H1 (cell line): ENCODE measurements around the gene TSPAN1. TPM values are rescaled to one million over a fixed set of nuclear protein-coding genes. Genes with fewer than 3 reads are reported as not detected.

Source experiments
- CTCF ChIA-PET: fragments of 300-600 bp; sonication (Branson Sonifier 250); formaldehyde crosslinking; loops from one replicate; lab custom pipeline; 2021; ENCODE audit not compliant: partially characterized antibody; lab: Charles Lee
- POLR2A ChIA-PET: fragments of 300-600 bp; sonication (Branson Sonifier 250); formaldehyde crosslinking; loops from one replicate; lab custom pipeline; 2021; ENCODE audit warnings: inconsistent platforms; ENCODE audit not compliant: partially characterized antibody; lab: Charles Lee
- DNase-seq, 2 experiments: peaks; one replicate each; pipeline versions ENCODE4 v3.0.0 to v3.0.0-alpha.2; 2010 to 2022; ENCODE audit warnings: low spot score in 2 of 2, low read depth in 1 of 2, mixed read lengths in 1 of 2
- FAIRE-seq: peaks from 2 replicates; lab custom pipeline; 2011; peaks lifted over from hg19 to GRCh38; lab: Jason Lieb, UNC
- H2AFZ ChIP-seq: 2 replicates; pipeline ENCODE4 v1.8.1; 2012; ENCODE audit warnings: low read length, inconsistent platforms
- H2AK5ac ChIP-seq: 2 replicates; pipeline ENCODE4 v1.6.1; 2013; ENCODE audit warnings: low read depth, low read length
- H2BK120ac ChIP-seq: replicated peaks from 2 replicates; pipeline ENCODE3; 2013; ENCODE audit warnings: low read depth, low read length, inconsistent platforms
- H2BK12ac ChIP-seq: 2 replicates; pipeline ENCODE4 v1.6.1; 2013; ENCODE audit warnings: low read depth, low read length
- H2BK15ac ChIP-seq: 2 replicates; pipeline ENCODE4 v1.6.1; 2013; ENCODE audit warnings: low read length
- H2BK20ac ChIP-seq: 2 replicates; pipeline ENCODE4 v1.6.1; 2013; ENCODE audit warnings: low read length
- H2BK5ac ChIP-seq: 2 replicates; pipeline ENCODE4 v1.6.1; 2013; ENCODE audit warnings: low read depth, low read length
- H3K14ac ChIP-seq: 2 replicates; pipeline ENCODE4 v1.6.1; 2013; ENCODE audit warnings: inconsistent platforms; ENCODE audit not compliant: insufficient read length
- H3K18ac ChIP-seq: 2 replicates; pipeline ENCODE4 v1.6.1; 2013; ENCODE audit warnings: low read length; ENCODE audit errors: extremely low read depth
- H3K23ac ChIP-seq: 2 replicates; pipeline ENCODE4 v1.6.1; 2013; ENCODE audit warnings: inconsistent platforms; ENCODE audit not compliant: insufficient read length
- H3K23me2 ChIP-seq: 2 replicates; pipeline ENCODE4 v1.6.1; 2013; ENCODE audit warnings: low read depth, low read length
- H3K27ac ChIP-seq: 2 replicates; pipeline ENCODE4 v1.6.1; 2011; ENCODE audit warnings: low read depth, low read length, inconsistent platforms
- H3K27me3 ChIP-seq, 4 experiments: replicated peaks in 1 of 4; 1 replicate in 1 of 4; 2 replicates in 3 of 4; pipeline versions ENCODE4 v1.6.1 to v1.8.1; 2011 to 2013; ENCODE audit warnings: low read length in 3 of 4, mild to moderate bottlenecking in 3 of 4, inconsistent platforms in 2 of 4, mixed read lengths in 2 of 4, moderate library complexity in 1 of 4; ENCODE audit not compliant: control insufficient read depth in 3 of 4, insufficient read depth in 3 of 4; ENCODE audit errors: extremely low read depth in 1 of 4
- H3K36me3 ChIP-seq, 4 experiments: 2 replicates each; pipeline versions ENCODE4 v1.6.1 to v1.8.1; 2011 to 2013; ENCODE audit warnings: mild to moderate bottlenecking in 4 of 4, low read length in 3 of 4, moderate library complexity in 2 of 4, control low read depth in 1 of 4, inconsistent platforms in 1 of 4; ENCODE audit not compliant: insufficient read depth in 4 of 4, control insufficient read depth in 2 of 4
- H3K4ac ChIP-seq: replicated peaks from 2 replicates; pipeline ENCODE3; 2013; ENCODE audit warnings: low read length, low read depth, mixed read lengths, inconsistent platforms; ENCODE audit not compliant: insufficient read length
- H3K4me1 ChIP-seq, 4 experiments: replicated peaks in 1 of 4; 1 replicate in 1 of 4; 2 replicates in 3 of 4; pipeline versions ENCODE4 v1.6.1 to v1.8.1; 2011 to 2013; ENCODE audit warnings: low read length in 3 of 4, inconsistent platforms in 2 of 4, mixed read lengths in 1 of 4; ENCODE audit not compliant: insufficient read depth in 4 of 4, control insufficient read depth in 3 of 4
- H3K4me2 ChIP-seq, 2 experiments: 2 replicates each; pipeline versions ENCODE4 v1.6.1 to v1.8.1; 2011 to 2013; ENCODE audit warnings: low read depth in 2 of 2, low read length in 2 of 2, control low read depth in 1 of 2, inconsistent platforms in 1 of 2, mild to moderate bottlenecking in 1 of 2; ENCODE audit not compliant: insufficient read depth in 1 of 2
- H3K4me3 ChIP-seq, 4 experiments: fragments of 200-600, 300-600 bp in 1 of 4; sonication (generic), shearing (Covaris generic), sonication (Bioruptor Twin) in 1 of 4; 2 replicates each; pipeline versions ENCODE4 v1.5.1 to v1.8.1; 2011 to 2016; ENCODE audit warnings: low read length in 4 of 4, low read depth in 3 of 4, control low read depth in 2 of 4, inconsistent platforms in 2 of 4, mild to moderate bottlenecking in 2 of 4, mixed read lengths in 1 of 4, moderate library complexity in 1 of 4; ENCODE audit not compliant: insufficient read depth in 2 of 4; ENCODE audit errors: extremely low read depth in 1 of 4
- H3K56ac ChIP-seq: replicated peaks from 2 replicates; pipeline ENCODE3; 2013; ENCODE audit warnings: low read depth, mild to moderate bottlenecking, mixed read lengths, low read length, inconsistent platforms; ENCODE audit not compliant: insufficient read length
- H3K79me1 ChIP-seq: 2 replicates; pipeline ENCODE4 v1.6.1; 2013; ENCODE audit warnings: low read depth, low read length, control low read depth
- H3K79me2 ChIP-seq, 2 experiments: 2 replicates each; pipeline versions ENCODE4 v1.6.1 to v1.8.1; 2012 to 2013; ENCODE audit warnings: low read length in 2 of 2, mild to moderate bottlenecking in 2 of 2, inconsistent platforms in 1 of 2; ENCODE audit not compliant: insufficient read depth in 2 of 2, control insufficient read depth in 1 of 2
- H3K9ac ChIP-seq, 4 experiments: replicated peaks in 1 of 4; 1 replicate in 1 of 4; 2 replicates in 3 of 4; pipeline versions ENCODE4 v1.6.1 to v1.8.1; 2011 to 2013; ENCODE audit warnings: low read depth in 3 of 4, low read length in 3 of 4, control low read depth in 2 of 4, mild to moderate bottlenecking in 2 of 4, moderate library complexity in 2 of 4, inconsistent platforms in 1 of 4; ENCODE audit errors: extremely low read depth in 1 of 4
- H3K9me3 ChIP-seq, 2 experiments: 2 replicates each; pipeline versions ENCODE4 v1.6.1 to v1.8.1; 2012 to 2013; ENCODE audit warnings: mild to moderate bottlenecking in 2 of 2, moderate library complexity in 2 of 2, control low read depth in 1 of 2, inconsistent platforms in 1 of 2, low read depth in 1 of 2, low read length in 1 of 2, mixed read lengths in 1 of 2; ENCODE audit not compliant: insufficient read depth in 2 of 2
- H4K20me1 ChIP-seq, 2 experiments: replicated peaks in 1 of 2; 2 replicates each; pipeline versions ENCODE3 to v1.8.1; 2011 to 2013; ENCODE audit warnings: inconsistent platforms in 2 of 2, low read length in 2 of 2, mild to moderate bottlenecking in 1 of 2; ENCODE audit not compliant: insufficient read depth in 2 of 2, control insufficient read depth in 1 of 2
- H4K5ac ChIP-seq: 2 replicates; pipeline ENCODE4 v1.6.1; 2013; ENCODE audit warnings: low read length, low read depth, mixed read lengths, inconsistent platforms; ENCODE audit not compliant: insufficient read length
- H4K8ac ChIP-seq: 2 replicates; pipeline ENCODE4 v1.8.0; 2013; ENCODE audit warnings: mild to moderate bottlenecking, moderate library complexity, low read length, inconsistent platforms; ENCODE audit not compliant: insufficient read depth; ENCODE audit errors: extremely low read depth
- H4K91ac ChIP-seq: replicated peaks from 2 replicates; pipeline ENCODE3; 2013; ENCODE audit warnings: low read length, mixed read lengths, inconsistent platforms; ENCODE audit not compliant: insufficient read length
- NANOG ChIP-seq: IDR thresholded peaks from 2 replicates; pipeline ENCODE4 v1.6.1; 2011; ENCODE audit warnings: low read length, low read depth, mild to moderate bottlenecking, inconsistent platforms; ENCODE audit not compliant: insufficient read depth, poor library complexity, severe bottlenecking
- POU5F1 ChIP-seq: IDR thresholded peaks from 2 replicates; pipeline ENCODE4 v1.6.1; 2011; ENCODE audit warnings: low read depth, mild to moderate bottlenecking, low read length, moderate library complexity
- WGBS, 2 experiments: shearing (Covaris generic) in 1 of 2; methylation state at CpG; one replicate each; pipeline versions ENCODE4 v1.1.6 to v1.1.7; 2013 to 2015; ENCODE audit warnings: low lambda C conversion rate in 2 of 2, mixed read lengths in 2 of 2, inconsistent platforms in 1 of 2, low coverage in 1 of 2, missing lambda C conversion rate in 1 of 2; ENCODE audit not compliant: insufficient replicate concordance in 2 of 2, insufficient coverage in 1 of 2, insufficient read length in 1 of 2; ENCODE audit errors: extremely low coverage in 1 of 2, missing lambda C conversion rate in 1 of 2; 5-methylcytosine and 5-hydroxymethylcytosine counted together
- polyA plus RNA-seq, 7 experiments: library from polyadenylated mRNA; depleted of rRNA in 3 of 7; stranded (reverse) in 5 of 7; unstranded in 2 of 7; fragments of >200 nt in 5 of 7; fragments of 200-250 nt in 2 of 7; gene quantifications; 1 replicate in 5 of 7; 2 replicates in 1 of 7; 4 replicates in 1 of 7; pipeline versions ENCODE4 v1.2.1 to v1.2.3, GENCODE V29; 2011 to 2013; ENCODE audit warnings: missing spikeins in 2 of 7, mixed read lengths in 2 of 7
- total RNA-seq: library from RNA; stranded (reverse); fragmentation: NEBNext Ultra II Directional; extraction: Animal tissue kit (Norgen Biotek cat#: 25700); gene quantifications from 2 replicates; pipeline ENCODE4 v1.2.1, GENCODE V29; 2021

Gene TSPAN1
- total and polyA plus RNA-seq, 2 of the 8 experiments (the other 6 are each of a cell fraction or from before 2014, with no cell fraction given): 0.05 TPM; not detected in 1

DNA sequence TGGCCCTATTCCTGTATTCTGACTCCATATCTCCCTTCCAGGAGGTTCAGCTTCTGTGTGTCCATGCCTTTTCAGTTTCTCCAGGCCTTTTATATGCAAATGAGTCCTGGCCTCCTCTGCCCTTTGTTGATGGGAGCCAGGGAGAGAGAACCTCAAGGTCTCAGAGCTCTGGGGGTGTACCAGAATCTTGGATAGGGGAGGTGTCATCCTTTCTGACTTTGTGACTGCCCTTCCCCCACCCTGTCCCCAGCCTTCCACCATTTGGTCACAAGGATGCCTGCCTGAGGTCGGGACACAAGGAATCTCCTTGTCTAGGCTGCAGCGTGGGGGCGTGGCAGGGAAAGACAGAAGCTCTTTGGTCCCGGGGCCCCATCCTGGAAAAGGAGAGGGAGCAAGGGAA is 46.9 kb downstream of the TSPAN1 start:
- POLR2A ChIA-PET: interaction anchor here (0.6 to 1.4 kb wide), 13 partner anchors 9 to 637 kb away, joined by 3 to 6 read pairs (median 3); partner anchors contain the start of gene LURAP1
- Histone ChIP-seq H3K14ac (no peak overlapping the region), H3K27ac (no peak overlapping the region), H3K18ac (peak overlapping the region; percentile 55; the same call in 1 of the 2 replicates), H4K91ac (no peak overlapping the region), H3K36me3 (no peaks in the 10 kb centered on the region), H3K79me2 (no peaks in the 10 kb centered on the region), H2AFZ (no peak overlapping the region; the same call in 1 of the 2 replicates), H3K4me3 (no peak overlapping the region), H3K4ac (no peak overlapping the region), H3K4me2 (peak overlapping the region; percentile 10 to 49), H2BK15ac (no peak overlapping the region), H3K79me1 (no peaks in the 10 kb centered on the region), H2BK120ac (no peak overlapping the region), H3K4me1 (peaks cover 3 to 11% (median 7%) of the 10 kb centered on the region in 4 experiments; a peak in 6 of 7 replicates), H3K23me2 (no peaks in the 10 kb centered on the region), H3K56ac (no peak overlapping the region), H3K9ac (no peak overlapping the region), H2BK5ac (peak overlapping the region; percentile 12; the same call in 1 of the 2 replicates), H4K5ac (no peak overlapping the region), H3K23ac (no peak overlapping the region), H2BK12ac (no peak overlapping the region; the same call in 1 of the 2 replicates), H2BK20ac (0 out of 2 replicates have a peak overlapping the region, but pooled peaks have one; percentile 80), H3K27me3 (no peaks in the 10 kb centered on the region), H4K20me1 (no peaks in the 10 kb centered on the region), H4K8ac (no peak overlapping the region), H2AK5ac (no peak overlapping the region), H3K9me3 (no peaks in the 10 kb centered on the region)
- peak in 1 of 2 experiments; percentile 59 for DNase-seq
- TF ChIP-seq NANOG (no peak), POU5F1 (0 out of 2 replicates have a peak, but pooled peaks have one; percentile 17)
- WGBS, 2 experiments: 34% methylated on average over 4 of the region's 4 CpGs; no CpG with 5 or more reads in 1 of the 2 experiments
- FAIRE-seq: peak; percentile 39
- CTCF ChIA-PET: interaction anchor here (1.1 to 5.4 kb wide), 13 partner anchors 11 to 325 kb away, joined by 3 to 55 read pairs (median 5); partner anchors contain the start of genes POMGNT1 and RAD54L
